ENCODE data around the gene CCDC87. TPM values are rescaled to one million over a fixed set of nuclear protein-coding genes. Genes with fewer than 3 reads are reported as not detected.

CCDC87 gene
- total RNA-seq, 1 experiment from 2014 or later = 1.1 TPM

DNA sequence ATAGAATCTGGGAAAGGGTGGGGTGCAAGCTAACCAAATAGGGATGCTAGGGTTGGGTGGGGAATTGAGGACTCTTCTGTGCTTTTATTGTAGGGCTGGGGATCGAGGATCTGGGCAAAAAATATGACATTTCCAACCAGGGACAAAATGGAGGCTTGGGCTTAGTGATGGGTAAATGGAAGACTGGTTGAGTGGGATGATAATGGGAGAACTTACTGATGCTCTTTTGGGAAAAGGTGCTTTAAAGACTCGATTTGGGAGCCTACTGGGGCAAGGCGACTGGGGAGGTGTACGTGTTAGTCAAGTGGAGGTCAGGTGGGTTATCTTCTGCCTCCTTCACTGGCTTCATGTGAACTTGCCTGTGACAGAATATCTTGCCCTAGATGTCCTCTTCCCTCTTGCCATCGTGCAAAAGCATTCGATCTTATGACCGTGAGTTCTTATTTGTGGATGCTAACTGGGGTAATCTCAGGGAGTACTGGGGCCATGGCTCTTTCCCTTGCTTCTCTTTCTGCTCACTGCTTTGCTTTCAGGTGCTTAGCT is 35.3 kb upstream of the CCDC87 start:
- no peak overlapping the region for H3K4ac ChIP-seq (ENCODE audit: low read depth, low read length)
- no CpG with 5 or more reads among the region's 7 CpGs for WGBS (ENCODE audit: extremely low coverage, insufficient read length, low lambda C conversion rate)
- no peak overlapping the region for H3K56ac ChIP-seq (ENCODE audit: insufficient read length, low read depth, low read length)
- no peak overlapping the region for H3K4me3 Mint-ChIP-seq
- H2BK15ac ChIP-seq (ENCODE audit: low read depth, low read length) = no peak overlapping the region
- H3K4me1 ChIP-seq (ENCODE audit: insufficient read depth, low read length) = no peaks in the 10 kb centered on the region
- no peaks in the 10 kb centered on the region for H3K27me3 ChIP-seq (ENCODE audit: insufficient read depth, low read length)
- H3K27ac ChIP-seq (ENCODE audit: insufficient read length, low read depth, low read length) = no peak overlapping the region
- no peak overlapping the region for H2AK5ac ChIP-seq (ENCODE audit: insufficient read length, low read length)
- H3K9me3 ChIP-seq (ENCODE audit: control insufficient read depth, low read depth, low read length) = no peaks in the 10 kb centered on the region
- no peak overlapping the region for H3T11ph ChIP-seq (ENCODE audit: low read length)
- TF ChIP-seq, protein P1, sequence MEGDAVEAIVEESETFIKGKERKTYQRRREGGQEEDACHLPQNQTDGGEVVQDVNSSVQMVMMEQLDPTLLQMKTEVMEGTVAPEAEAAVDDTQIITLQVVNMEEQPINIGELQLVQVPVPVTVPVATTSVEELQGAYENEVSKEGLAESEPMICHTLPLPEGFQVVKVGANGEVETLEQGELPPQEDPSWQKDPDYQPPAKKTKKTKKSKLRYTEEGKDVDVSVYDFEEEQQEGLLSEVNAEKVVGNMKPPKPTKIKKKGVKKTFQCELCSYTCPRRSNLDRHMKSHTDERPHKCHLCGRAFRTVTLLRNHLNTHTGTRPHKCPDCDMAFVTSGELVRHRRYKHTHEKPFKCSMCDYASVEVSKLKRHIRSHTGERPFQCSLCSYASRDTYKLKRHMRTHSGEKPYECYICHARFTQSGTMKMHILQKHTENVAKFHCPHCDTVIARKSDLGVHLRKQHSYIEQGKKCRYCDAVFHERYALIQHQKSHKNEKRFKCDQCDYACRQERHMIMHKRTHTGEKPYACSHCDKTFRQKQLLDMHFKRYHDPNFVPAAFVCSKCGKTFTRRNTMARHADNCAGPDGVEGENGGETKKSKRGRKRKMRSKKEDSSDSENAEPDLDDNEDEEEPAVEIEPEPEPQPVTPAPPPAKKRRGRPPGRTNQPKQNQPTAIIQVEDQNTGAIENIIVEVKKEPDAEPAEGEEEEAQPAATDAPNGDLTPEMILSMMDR (conservative IDR thresholded peaks at IDR 0.05) = no peak
- no peak overlapping the region for H4K91ac ChIP-seq (ENCODE audit: insufficient read length, low read depth, low read length)
- peaks cover 12% of the 10 kb centered on the region for H3K79me1 ChIP-seq (ENCODE audit: insufficient read depth, low read depth, low read length, poor library complexity, severe bottlenecking)
- no peak overlapping the region for H2BK5ac ChIP-seq (ENCODE audit: insufficient read length, low read length)
- H4K5ac ChIP-seq (ENCODE audit: insufficient read length, low read depth, low read length) = no peak overlapping the region
- H3K9ac ChIP-seq (ENCODE audit: extremely low read depth, insufficient read length, low read length) = no peak overlapping the region
- no peak overlapping the region for H2BK120ac ChIP-seq (ENCODE audit: low read depth, low read length, poor library complexity, severe bottlenecking)
- H4K20me1 ChIP-seq (ENCODE audit: control insufficient read depth, insufficient read depth, insufficient read length) = peaks cover 2% of the 10 kb centered on the region
- DNase-seq = no peak
- H2AFZ ChIP-seq (ENCODE audit: low read length) = no peak overlapping the region
- H3K14ac ChIP-seq (ENCODE audit: insufficient read depth, low read length) = no peak overlapping the region
- H3K27me3 Mint-ChIP-seq (ENCODE audit: low read depth) = no peaks in the 10 kb centered on the region
- H3K18ac ChIP-seq (ENCODE audit: insufficient read length, low read depth, low read length) = no peak overlapping the region
- H4K8ac ChIP-seq (replicated peaks; ENCODE audit: insufficient read length, low read depth, low read length) = no peak overlapping the region
- H3K23ac ChIP-seq (ENCODE audit: insufficient read length, low read depth, low read length) = no peak overlapping the region
- no peaks in the 10 kb centered on the region; a peak in 1 of 5 replicates for H3K9me3 Mint-ChIP-seq
- H3K4me1 Mint-ChIP-seq = peaks cover 0 to 4% of the 10 kb centered on the region in 2 experiments; a peak in 2 of 4 replicates
- H3K4me2 ChIP-seq (ENCODE audit: insufficient read depth, insufficient read length, low read length) = no peak overlapping the region
- peaks cover 62 to 87% (median 83%) of the 10 kb centered on the region in 3 experiments for H3K36me3 Mint-ChIP-seq (ENCODE audit: insufficient read depth in 1 of 3, low read depth in 3 of 3)
- H2BK20ac ChIP-seq (ENCODE audit: low read depth, low read length, poor library complexity, severe bottlenecking) = no peak overlapping the region
- no peak overlapping the region for H2BK12ac ChIP-seq (ENCODE audit: insufficient read length, low read depth, low read length)
- no peaks in the 10 kb centered on the region for H3K23me2 ChIP-seq (ENCODE audit: insufficient read length, low read depth, low read length, poor library complexity, severe bottlenecking)
- peaks cover 49% of the 10 kb centered on the region; the same call in 1 of the 2 replicates for H3K79me2 ChIP-seq (ENCODE audit: insufficient read depth, low read length)
- peak overlapping the region in 2 of 3 experiments; percentile 5 to 71; a peak in 3 of 7 replicates for H3K27ac Mint-ChIP-seq

All from H9 (cell line).